Fibroblast of the aortic adventitia (primary cell): ENCODE results near the gene UTF1. TPM values are rescaled to one million over a fixed set of nuclear protein-coding genes. Genes with fewer than 3 reads are reported as not detected.

ENCODE experiments used
- DNase-seq: peaks from one replicate; pipeline ENCODE4 v3.0.0-alpha.2; 2010; ENCODE audit warnings: low read depth
- H3K4me3 ChIP-seq: 2 replicates; pipeline ENCODE4 v1.5.1; 2011; ENCODE audit warnings: low read depth, mild to moderate bottlenecking, control low read depth, low read length, moderate library complexity
- CTCF ChIP-seq: IDR thresholded peaks from 2 replicates; pipeline ENCODE4 v1.5.1; 2011; ENCODE audit warnings: mild to moderate bottlenecking, low read length, control low read depth, inconsistent platforms; ENCODE audit not compliant: insufficient read depth
- total RNA-seq: library from RNA; depleted of rRNA; stranded (reverse); fragments of >200 nt; gene quantifications from 2 replicates; pipeline ENCODE4 v1.2.3, GENCODE V29; 2012; ENCODE audit warnings: low replicate concordance

UTF1 gene
- total RNA-seq, 1 donor = not detected

DNA sequence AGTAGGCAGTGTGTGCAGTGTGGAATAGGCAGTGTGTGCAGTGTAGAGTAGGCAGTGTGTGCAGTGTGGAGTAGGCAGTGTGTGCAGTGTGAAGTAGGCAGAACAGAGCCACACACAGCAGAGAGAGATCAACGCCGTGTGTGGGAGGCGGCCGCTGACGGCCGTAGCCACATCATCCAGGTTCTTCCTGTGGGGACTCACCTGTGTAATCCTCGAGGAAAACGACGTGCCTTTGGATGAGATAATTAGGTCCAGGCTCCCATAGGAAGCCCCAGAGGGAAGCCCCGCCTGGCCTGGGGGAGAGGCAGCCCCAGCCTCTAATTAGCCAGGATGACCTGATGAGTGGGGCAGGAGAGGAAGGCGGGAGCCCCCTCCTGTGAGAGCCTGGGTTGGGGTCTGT is 44.6 kb upstream of the UTF1 start:
- no peak for DNase-seq
- TF ChIP-seq CTCF = no peak

GRCh38 chr10:133185916-133186315 is 44.1 kb upstream of the UTF1 start:
- no peak overlapping the region for H3K4me3 ChIP-seq
- no peak for DNase-seq
- TF ChIP-seq CTCF = no peak

More for the DNA sequence above, 44.6 kb upstream of the UTF1 start:
- H3K4me3 ChIP-seq = no peak overlapping the region

DNA sequence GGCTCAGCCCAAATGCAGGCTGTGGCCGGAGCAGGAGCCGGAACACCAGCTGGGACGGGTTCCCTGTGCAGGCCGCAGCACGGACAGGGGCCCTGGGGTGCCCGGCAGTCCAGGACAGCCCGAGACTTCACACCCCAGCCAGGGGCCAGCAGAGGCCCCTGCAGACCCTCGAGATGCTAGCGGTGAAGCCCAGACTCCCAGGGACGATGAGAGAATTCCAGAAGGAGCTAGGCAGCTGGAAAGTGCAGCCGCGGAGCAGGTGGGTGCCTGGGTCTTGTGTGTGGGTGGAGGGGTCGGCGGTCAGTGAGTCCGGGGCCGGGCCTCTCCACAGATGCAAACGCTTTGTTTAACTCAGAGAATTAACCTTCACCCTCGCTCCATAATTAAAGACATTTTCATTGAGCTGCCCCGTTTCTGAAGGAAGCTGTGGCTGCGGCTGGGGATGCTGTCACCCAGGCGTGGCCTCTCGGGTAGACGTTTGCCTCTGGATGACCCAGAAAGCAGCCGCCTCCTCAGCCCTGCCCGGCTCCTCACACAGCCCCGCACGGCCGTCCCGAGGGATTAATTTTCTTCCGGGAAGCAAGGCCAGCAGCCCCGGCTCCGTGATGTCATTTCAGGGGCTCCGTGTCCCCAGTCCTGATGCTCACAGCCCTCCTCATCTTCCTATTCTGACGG is 43.5 kb upstream of the UTF1 start:
- DNase-seq = no peak
- H3K4me3 ChIP-seq = no peak overlapping the region
- no peak for TF ChIP-seq CTCF

DNA sequence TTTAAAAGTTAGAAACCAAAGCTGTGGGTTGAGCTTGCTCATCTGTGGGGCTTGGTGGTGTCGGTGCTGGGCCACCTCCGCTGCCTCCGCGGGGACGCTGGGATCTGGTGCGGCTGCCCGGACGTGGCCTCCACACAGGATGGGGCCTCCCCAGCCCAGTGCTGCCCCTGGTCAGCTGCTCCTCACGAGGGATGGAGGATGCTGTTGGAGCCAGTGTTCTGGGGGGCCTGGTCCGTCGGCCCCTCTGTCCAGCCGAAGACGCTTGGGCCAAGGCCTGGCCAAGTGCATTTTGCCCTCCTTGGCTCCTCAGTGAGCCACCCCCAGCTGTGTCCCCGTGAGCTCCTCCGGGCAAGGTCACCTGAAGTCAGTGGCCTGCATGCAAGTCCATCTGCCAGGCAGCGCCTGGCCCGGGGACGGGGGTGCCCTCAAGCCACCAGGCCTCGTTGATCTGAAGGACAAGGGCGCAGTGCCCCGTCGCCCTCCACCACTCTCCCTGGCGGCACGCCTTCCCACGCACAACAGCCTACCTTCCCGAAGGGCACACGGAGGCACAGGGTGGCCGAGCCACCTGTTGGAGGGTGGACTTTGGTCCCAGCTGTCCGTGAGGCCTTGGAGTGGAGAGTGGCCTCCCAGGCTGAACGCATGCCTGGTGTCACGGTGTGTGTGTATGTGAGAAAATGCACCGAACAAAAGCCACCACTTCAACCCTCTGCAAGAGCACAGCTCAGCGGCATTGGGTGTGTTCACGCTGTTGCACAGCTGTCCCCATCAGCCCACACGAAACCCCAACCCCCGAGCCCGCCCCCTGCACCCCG is 42.7 kb upstream of the UTF1 start:
- no peak for TF ChIP-seq CTCF
- no peak for DNase-seq
- H3K4me3 ChIP-seq = no peak overlapping the region

DNA sequence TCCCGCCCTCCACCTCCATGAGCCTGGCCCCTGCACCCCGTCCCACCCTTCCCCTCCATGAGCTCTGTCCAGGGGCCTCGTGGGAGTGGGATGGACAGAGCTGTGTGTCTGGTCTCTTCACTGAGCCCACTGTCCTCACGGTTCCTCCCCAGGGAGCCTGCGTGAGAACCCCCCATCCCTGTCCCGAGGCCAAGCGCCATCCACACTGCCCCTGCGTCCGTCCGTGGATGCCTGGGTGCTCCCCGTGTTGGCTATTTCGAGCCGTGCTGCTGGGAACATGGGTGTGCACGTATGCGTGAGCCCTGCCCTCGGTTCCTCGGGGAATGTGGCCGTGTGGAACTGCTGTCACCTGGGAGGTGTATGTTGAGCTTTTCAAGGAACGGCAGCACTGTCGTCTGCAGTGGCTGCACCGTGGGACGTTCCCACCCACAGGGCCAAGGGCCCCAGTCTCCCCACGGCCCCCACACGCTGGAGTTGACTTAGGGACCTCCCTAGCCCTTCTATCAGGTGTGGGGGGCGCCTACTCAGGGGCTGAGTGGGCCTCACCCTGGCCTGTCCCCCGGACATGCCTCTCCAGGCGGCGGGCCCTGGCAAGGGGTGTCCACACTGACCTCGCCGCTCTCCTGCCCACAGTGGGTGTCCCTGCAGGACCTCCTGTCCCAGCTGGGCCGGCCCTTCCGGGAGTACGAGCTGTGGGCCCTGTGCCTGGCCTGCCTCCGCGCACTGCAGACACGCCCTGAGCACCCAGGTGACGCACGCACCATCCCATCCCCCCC is 41.9 kb upstream of the UTF1 start:
- H3K4me3 ChIP-seq = no peak overlapping the region
- TF ChIP-seq CTCF = no peak
- DNase-seq = no peak

DNA sequence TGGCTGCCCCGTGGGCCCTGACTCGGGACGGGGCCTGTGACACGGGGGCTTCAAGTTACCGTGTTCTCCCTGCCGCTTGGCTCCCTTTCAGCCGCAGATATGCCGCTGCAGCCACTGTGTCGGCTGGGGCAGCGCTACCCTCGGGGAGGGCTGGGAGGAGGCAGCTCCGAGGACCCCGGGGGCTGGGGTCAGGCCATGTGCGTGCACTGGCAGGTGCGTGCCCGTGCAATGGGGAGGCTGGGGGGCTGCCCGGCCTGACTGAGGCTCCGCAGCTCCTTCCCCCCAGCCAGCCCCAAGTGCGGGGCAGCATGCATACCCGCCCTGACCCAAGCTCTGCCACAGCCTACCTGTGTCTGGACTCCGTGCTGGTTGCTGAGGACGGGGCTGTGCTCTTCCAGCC is 40.8 kb upstream of the UTF1 start:
- no peak for DNase-seq
- no peak for TF ChIP-seq CTCF
- no peak overlapping the region for H3K4me3 ChIP-seq
